Sigmoid colon (tissue), 7 donors: ENCODE results near the gene B4GALNT3. TPM values are rescaled to one million over a fixed set of nuclear protein-coding genes. Genes with fewer than 3 reads are reported as not detected.

Experiments used
- DNase-seq: peaks from one replicate; pipeline ENCODE4 v3.0.0-alpha.2; 2019
- H3K27ac ChIP-seq, 4 donors: fragments of 200-600 bp; sonication (generic); one replicate each; pipeline ENCODE4 v1.5.1; 2016 to 2019; ENCODE audit warnings: mild to moderate bottlenecking in 1 of 4
- H3K27me3 ChIP-seq, 3 donors: fragments of 200-600 bp; sonication (generic); one replicate each; pipeline ENCODE4 v1.5.1; 2019; ENCODE audit warnings: mild to moderate bottlenecking in 1 of 3
- H3K36me3 ChIP-seq, 4 donors: fragments of 200-600 bp; sonication (generic); one replicate each; pipeline ENCODE4 v1.5.1; 2016 to 2019
- H3K4me1 ChIP-seq, 4 donors: fragments of 200-600 bp; sonication (generic); one replicate each; pipeline ENCODE4 v1.5.1; 2017 to 2019
- H3K4me3 ChIP-seq, 4 donors: fragments of 200-600 bp; sonication (generic); one replicate each; pipeline ENCODE4 v1.5.1; 2017 to 2019; ENCODE audit warnings: mild to moderate bottlenecking in 2 of 4, moderate library complexity in 1 of 4
- H3K9me3 ChIP-seq, 4 donors: fragments of 200-600 bp in 3 of 4; sonication (generic) in 3 of 4; one replicate each; pipeline versions ENCODE4 v1.5.1 to v1.6.1; 2013 to 2019
- EP300 ChIP-seq, 4 donors: sonication (generic); formaldehyde crosslinking; IDR thresholded peaks; one replicate each; pipeline ENCODE4 v1.6.1; 2017; ENCODE audit warnings: antibody characterized with exemption in 4 of 4
- POLR2A ChIP-seq, 2 donors: fragments of 450-650 bp; IDR thresholded peaks; one replicate each; pipeline ENCODE4 v1.6.1; 2016; ENCODE audit warnings: antibody characterized with exemption in 2 of 2, mild to moderate bottlenecking in 2 of 2, moderate library complexity in 2 of 2
- POLR2AphosphoS5 ChIP-seq, 4 donors: sonication (generic); formaldehyde crosslinking; IDR thresholded peaks; one replicate each; pipeline ENCODE4 v1.6.1; 2017; ENCODE audit warnings: antibody characterized with exemption in 4 of 4
- WGBS, 2 donors: extraction: QIAGEN DNeasy Blood & Tissue Kit; methylation state at CpG; one replicate each; pipeline ENCODE4 v1.1.7; 2013; 5-methylcytosine and 5-hydroxymethylcytosine counted together
- intact Hi-C: fragments of 100-400 bp; cut with DNase I; formaldehyde crosslinking; loops from one replicate; pipeline ENCODE4 v1.15.1; 2023
- polyA plus RNA-seq, 3 donors: library from polyadenylated mRNA; stranded (reverse); fragments of 200-250 nt; gene quantifications; one replicate each; pipeline ENCODE4 v1.2.3, GENCODE V29; 2013
- total RNA-seq, 4 donors: library from RNA; depleted of rRNA; stranded (reverse); fragments of >200 nt; gene quantifications; one replicate each; pipeline ENCODE4 v1.1.0, GENCODE V29; 2016
- TF ChIP-seq, protein P1 (sequence below), 4 experiments: fragments of 450-650 bp in 3 of 4; fragments of 200-600 bp in 1 of 4; IDR thresholded peaks; one replicate each; pipeline ENCODE4 v1.5.1; 2016 to 2019; ENCODE audit warnings: antibody characterized with exemption in 4 of 4, mild to moderate bottlenecking in 3 of 4, moderate library complexity in 2 of 4
- donor health status: healthy with polysubstance abuse.
- donor health status: Bipolar disorder and iron deficiency.
- donor health status: healthy.

The B4GALNT3 gene
- total and polyA plus RNA-seq, 7 donors, result under 0.01 to 74.2 (median 0.36) TPM

DNA sequence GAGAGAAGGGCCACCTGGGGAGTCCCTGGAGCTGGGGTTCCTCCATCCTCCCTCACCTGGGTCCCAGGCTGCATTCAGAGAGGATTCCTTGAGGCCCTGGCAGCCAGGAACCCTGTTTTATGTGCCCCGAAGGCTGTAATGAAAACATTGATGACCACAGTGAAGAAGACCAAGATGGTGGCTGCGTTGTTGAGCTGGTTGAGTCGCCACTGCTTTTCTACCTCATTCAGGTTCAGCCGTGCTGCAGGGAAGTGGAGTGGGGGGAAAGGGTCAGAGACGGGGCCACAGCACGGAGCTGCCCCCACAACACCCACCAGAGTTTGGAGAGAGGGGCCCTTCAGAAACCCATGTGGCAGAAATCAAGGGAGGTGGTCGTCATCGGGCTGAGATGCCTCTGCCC is 105.4 kb downstream of the B4GALNT3 start:
- intact Hi-C loops, result loop anchor here (10.0 kb wide), 1 partner anchor 530 kb away; no protein-coding TSS in a partner anchor
- peaks cover 0 to 9% (median 4%) of the 10 kb centered on the region in 4 donors for H3K4me1 ChIP-seq
- H3K27ac ChIP-seq, result no peak overlapping the region
- no peaks in the 10 kb centered on the region for H3K9me3 ChIP-seq
- no peak for DNase-seq
- H3K36me3 ChIP-seq, result no peaks in the 10 kb centered on the region
- TF ChIP-seq, protein P1, sequence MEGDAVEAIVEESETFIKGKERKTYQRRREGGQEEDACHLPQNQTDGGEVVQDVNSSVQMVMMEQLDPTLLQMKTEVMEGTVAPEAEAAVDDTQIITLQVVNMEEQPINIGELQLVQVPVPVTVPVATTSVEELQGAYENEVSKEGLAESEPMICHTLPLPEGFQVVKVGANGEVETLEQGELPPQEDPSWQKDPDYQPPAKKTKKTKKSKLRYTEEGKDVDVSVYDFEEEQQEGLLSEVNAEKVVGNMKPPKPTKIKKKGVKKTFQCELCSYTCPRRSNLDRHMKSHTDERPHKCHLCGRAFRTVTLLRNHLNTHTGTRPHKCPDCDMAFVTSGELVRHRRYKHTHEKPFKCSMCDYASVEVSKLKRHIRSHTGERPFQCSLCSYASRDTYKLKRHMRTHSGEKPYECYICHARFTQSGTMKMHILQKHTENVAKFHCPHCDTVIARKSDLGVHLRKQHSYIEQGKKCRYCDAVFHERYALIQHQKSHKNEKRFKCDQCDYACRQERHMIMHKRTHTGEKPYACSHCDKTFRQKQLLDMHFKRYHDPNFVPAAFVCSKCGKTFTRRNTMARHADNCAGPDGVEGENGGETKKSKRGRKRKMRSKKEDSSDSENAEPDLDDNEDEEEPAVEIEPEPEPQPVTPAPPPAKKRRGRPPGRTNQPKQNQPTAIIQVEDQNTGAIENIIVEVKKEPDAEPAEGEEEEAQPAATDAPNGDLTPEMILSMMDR (IDR thresholded peaks at IDR 0.05), result no peak
- TF ChIP-seq POLR2A (IDR thresholded peaks at IDR 0.05) (no peak), EP300 (IDR thresholded peaks at IDR 0.05) (no peak), POLR2AphosphoS5 (IDR thresholded peaks at IDR 0.05) (no peak)
- 87 to 94% methylated on average over 8 of the region's 8 CpGs for WGBS, 2 donors
- no peak overlapping the region for H3K4me3 ChIP-seq
- H3K27me3 ChIP-seq, result no peaks in the 10 kb centered on the region

DNA sequence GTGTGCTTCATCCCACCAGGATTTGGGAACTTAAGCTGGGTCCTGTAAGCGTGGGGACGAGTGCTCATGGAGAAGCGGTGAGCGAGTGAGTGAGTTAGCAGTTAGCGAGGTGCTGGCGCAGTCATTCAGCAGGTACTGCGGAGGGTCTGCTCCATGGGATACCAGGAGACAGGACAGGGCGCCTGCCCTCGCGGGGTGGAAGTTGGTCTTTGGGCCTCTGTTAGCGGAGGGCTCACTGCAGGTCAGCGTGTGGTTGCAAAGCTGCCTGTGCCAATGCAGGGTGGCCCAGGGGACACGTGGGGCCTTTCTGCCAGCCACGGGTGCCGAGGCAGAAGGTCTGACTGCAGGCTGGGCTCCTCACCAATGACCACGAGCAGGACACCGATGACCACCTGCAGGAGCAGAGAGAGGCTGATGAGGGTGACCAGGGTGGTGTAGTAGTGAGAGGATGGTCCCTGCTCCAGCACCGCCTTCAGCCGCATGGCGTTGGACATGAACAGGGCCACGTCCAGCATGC is 105.9 kb downstream of the B4GALNT3 start:
- WGBS, 2 donors, result 95 to 96% methylated on average over 21 of the region's 21 CpGs

DNA sequence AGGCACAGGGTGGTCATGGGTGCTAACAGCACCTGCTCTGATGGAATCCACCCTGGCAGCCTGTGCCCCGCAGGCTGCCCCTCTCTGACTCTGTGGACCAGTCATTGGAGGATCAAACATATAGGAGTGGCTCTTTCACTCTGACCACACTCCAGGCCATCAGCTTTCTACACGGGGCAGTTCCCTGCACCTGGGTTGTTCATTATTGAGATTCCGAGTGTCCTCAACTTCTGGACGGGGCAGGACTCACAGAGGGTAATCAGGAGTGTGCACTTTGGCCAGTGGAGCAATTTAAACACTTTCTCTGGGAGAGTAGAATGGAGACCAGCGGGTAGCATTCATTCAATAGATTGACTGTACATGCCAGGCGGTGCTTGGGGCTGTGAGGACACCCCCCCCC is 108.7 kb downstream of the B4GALNT3 start:
- no peak for DNase-seq
- Histone ChIP-seq H3K36me3 (no peaks in the 10 kb centered on the region), H3K27me3 (no peaks in the 10 kb centered on the region), H3K4me3 (no peak overlapping the region), H3K9me3 (no peaks in the 10 kb centered on the region), H3K4me1 (peaks cover 0 to 31% (median 22%) of the 10 kb centered on the region in 4 donors), H3K27ac (no peak overlapping the region)
- 18 to 79% methylated on average over 6 of the region's 6 CpGs for WGBS, 2 donors
- TF ChIP-seq POLR2AphosphoS5 (IDR thresholded peaks at IDR 0.05), result no peak
- no peak for TF ChIP-seq POLR2A (IDR thresholded peaks at IDR 0.05)
- TF ChIP-seq, protein P1 (IDR thresholded peaks at IDR 0.05), result no peak
- TF ChIP-seq EP300 (IDR thresholded peaks at IDR 0.05), result no peak
- intact Hi-C loops, result loop anchor here (2.0 to 10.0 kb wide), 2 partner anchors 246 to 526 kb away; no protein-coding TSS in a partner anchor

More for the DNA sequence above, 105.9 kb downstream of the B4GALNT3 start:
- Histone ChIP-seq H3K27ac (no peak overlapping the region), H3K9me3 (no peaks in the 10 kb centered on the region), H3K36me3 (no peaks in the 10 kb centered on the region), H3K4me3 (no peak overlapping the region), H3K27me3 (no peaks in the 10 kb centered on the region), H3K4me1 (peaks cover 0 to 14% (median 5%) of the 10 kb centered on the region in 4 donors)
- TF ChIP-seq POLR2A (IDR thresholded peaks at IDR 0.05) (no peak), EP300 (IDR thresholded peaks at IDR 0.05) (no peak), POLR2AphosphoS5 (IDR thresholded peaks at IDR 0.05) (no peak)
- TF ChIP-seq, protein P1 (IDR thresholded peaks at IDR 0.05), result no peak
- intact Hi-C loops, result loop anchor here (10.0 kb wide), 1 partner anchor 529 kb away; no protein-coding TSS in a partner anchor
- no peak for DNase-seq

DNA sequence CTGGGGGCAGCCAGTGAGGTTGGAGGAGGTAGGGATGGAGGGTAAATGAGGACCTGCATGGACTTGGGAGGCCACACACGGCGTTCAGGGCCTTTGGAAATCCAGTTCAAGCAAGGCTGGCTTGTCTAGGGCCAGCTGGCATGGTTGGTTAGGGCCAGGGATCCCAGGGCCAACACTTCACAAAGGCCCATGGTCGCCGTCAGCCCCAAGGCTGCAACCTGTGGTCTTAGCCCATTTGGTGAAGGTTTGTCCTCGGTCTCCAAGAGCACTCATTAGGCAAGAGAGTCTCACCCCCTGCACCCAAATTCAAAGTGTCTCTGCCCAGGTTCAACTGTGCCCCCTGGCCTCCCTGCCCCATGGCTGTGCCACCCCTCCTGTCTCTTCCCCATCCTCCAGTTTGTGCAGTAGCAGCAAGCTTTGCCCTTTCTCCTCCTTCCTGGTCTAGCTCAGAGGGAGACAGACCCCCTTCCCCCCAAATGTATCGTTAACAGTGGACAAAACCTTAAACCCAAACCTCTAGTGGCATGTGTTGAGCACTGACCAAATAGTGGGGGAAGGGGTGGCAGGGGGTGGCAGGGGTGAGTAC is 109.4 kb downstream of the B4GALNT3 start:
- H3K27ac ChIP-seq, result peak overlapping the region; percentile 88 to 91 (median 90)
- H3K4me3 ChIP-seq, result peak overlapping the region in 1 of 4 donors; percentile 67

More for the DNA sequence above, 109.4 kb downstream of the B4GALNT3 start:
- DNase-seq, result no peak
- Histone ChIP-seq H3K36me3 (no peaks in the 10 kb centered on the region), H3K9me3 (no peaks in the 10 kb centered on the region), H3K4me1 (peaks cover 0 to 31% (median 22%) of the 10 kb centered on the region in 4 donors), H3K27me3 (no peaks in the 10 kb centered on the region)
- intact Hi-C loops, result loop anchor here (1.0 to 10.0 kb wide), 4 partner anchors 182 to 526 kb away; partner anchors contain the start of gene RAD52
- TF ChIP-seq, protein P1 (IDR thresholded peaks at IDR 0.05), result no peak
- TF ChIP-seq POLR2AphosphoS5 (IDR thresholded peaks at IDR 0.05) (no peak), POLR2A (IDR thresholded peaks at IDR 0.05) (no peak), EP300 (IDR thresholded peaks at IDR 0.05) (no peak)
- 75 to 83% methylated on average over 6 of the region's 6 CpGs for WGBS, 2 donors
